HT-29 (cell line): ENCODE measurements around the gene PPRC1. TPM values are rescaled to one million over a fixed set of nuclear protein-coding genes. Genes with fewer than 3 reads are reported as not detected.

ENCODE experiments used
- DNase-seq: peaks from one replicate; pipeline ENCODE4 v3.0.0-alpha.2; 2015; ENCODE audit warnings: low spot score
- total RNA-seq: library from RNA; depleted of rRNA; stranded (reverse); fragments of >200 nt; shearing (Covaris generic); gene quantifications from 2 replicates; pipeline ENCODE4 v1.2.3, GENCODE V29; 2014

PPRC1 gene
- total RNA-seq, 1 experiment from 2014 or later: 51.2 TPM

DNA sequence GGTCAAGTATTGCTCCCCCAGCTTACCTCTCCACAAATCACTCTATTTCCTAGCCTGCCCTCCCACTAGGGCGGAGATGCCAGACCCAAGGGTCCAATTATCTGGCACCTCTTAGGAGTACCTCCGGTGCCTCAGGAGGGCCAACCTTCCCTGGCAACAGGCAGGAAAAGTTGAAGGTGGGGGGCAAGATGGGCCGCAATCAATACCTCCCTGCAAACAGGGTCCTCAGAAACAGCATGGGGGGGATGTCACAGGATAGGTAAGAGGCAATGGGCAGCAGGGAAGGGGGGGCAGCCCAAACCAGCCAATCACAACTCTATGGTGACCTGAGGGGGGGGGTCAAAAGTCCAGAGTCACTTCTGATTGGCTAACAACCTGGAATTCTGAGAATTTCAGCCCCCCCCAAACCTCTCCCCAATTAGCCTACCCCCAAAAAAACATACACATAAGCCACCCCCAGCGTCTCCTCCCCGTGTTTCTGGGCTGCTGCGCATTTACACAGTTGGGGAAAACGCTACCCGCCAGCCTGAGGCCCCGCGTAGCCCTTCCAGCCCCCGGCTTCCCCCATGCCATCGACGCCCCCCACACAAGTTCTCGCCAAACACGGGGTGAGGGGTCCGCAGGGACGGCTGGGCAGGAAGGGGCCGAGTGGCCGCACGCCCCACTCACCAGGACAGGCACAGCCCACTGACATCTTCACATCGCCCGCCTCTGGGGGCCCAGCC, 13.3 kb upstream of the PPRC1 start:
- DNase-seq: peak; percentile 56

- peak; percentile 73 for DNase-seq
Measured at GRCh38 chr10:102120142-102120990, 12.5 kb upstream of the PPRC1 start, which contains the start of gene LDB1. LDB1 (minus strand) TSS chr10:102120368; CDS start chr10:102120110, 258 bp downstream.

DNA sequence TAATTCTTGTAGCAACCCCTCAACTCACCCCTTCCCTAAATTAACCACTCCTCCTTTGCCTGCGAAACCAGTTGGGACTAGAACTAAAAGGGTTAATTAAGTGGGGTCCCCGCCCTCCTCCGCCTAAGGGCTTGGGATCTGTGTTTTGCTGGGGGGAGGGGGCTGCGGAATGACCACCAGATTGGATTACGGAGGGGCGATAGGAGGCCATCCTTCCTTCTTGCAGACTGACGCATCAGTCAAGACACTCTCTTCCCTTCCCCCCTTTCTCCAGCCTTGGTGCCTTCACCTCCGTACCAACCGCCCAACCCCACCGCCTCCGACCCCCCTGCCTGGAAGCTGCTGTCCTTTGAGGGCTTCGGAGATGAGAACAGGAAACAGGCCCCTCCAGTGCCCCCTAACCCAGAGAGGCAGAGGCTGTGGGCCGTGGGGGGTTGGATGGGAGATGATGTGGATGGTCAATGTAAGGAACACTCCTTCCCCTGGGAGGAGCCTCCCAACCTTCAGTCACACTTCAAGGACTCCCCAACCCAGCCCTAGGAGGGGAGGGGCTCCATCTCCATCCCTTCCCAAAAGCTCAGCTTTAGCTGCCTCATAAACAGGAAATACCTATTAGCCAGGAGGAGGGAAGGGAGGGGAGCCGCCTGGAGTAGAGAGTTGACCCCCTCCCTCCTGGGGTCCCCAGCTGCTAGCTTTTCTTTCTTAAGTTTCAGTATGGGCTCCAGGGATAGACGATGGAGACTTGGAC, 11.7 kb upstream of the PPRC1 start:
- DNase-seq: no peak

- no peak for DNase-seq
Measured at GRCh38 chr10:102121739-102122372, 11.0 kb upstream of the PPRC1 start.

GRCh38 chr10:102122450-102122849, 10.4 kb upstream of the PPRC1 start:
- DNase-seq: no peak

DNA sequence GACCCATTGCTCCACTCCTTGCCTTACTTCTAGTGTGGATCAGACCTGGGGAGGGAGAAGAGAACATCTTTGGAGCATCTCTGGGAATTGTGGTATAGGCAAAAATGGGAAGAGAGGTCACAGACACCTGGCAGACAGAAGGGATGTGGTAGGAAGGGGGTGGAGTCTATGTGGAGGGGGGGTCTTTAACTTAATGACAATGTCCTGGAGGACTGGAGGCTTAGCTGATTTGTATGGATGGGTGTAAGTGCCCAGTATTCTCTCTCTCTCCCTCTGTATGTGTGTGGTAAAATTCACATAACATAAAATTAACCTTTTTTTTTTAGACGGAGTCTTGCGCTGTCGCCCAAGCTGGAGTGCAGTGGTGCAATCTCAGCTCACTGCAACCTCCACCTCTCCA, 9.6 kb upstream of the PPRC1 start:
- DNase-seq: no peak

GRCh38 chr10:102131286-102132170, 1.3 kb upstream of the PPRC1 start:
- DNase-seq: no peak

DNA sequence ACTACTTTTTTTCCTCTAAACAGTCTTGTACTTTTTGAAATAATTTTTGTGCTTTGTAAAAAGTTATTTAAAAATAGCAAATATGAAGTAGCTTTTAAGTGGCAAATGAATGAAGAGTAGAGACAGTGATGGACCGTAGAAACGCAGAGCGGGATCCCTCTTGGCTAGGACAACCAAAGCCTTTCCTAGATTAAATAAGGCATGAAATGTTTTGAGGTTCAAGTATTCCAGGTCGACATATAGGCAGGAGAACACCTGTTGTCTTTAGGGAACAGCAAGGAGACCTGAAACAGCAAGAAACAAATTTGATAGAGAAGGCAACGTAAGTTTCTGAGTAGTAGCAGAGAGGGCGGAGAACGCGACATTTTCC, 662 bp upstream of the PPRC1 start:
- DNase-seq: no peak

DNA sequence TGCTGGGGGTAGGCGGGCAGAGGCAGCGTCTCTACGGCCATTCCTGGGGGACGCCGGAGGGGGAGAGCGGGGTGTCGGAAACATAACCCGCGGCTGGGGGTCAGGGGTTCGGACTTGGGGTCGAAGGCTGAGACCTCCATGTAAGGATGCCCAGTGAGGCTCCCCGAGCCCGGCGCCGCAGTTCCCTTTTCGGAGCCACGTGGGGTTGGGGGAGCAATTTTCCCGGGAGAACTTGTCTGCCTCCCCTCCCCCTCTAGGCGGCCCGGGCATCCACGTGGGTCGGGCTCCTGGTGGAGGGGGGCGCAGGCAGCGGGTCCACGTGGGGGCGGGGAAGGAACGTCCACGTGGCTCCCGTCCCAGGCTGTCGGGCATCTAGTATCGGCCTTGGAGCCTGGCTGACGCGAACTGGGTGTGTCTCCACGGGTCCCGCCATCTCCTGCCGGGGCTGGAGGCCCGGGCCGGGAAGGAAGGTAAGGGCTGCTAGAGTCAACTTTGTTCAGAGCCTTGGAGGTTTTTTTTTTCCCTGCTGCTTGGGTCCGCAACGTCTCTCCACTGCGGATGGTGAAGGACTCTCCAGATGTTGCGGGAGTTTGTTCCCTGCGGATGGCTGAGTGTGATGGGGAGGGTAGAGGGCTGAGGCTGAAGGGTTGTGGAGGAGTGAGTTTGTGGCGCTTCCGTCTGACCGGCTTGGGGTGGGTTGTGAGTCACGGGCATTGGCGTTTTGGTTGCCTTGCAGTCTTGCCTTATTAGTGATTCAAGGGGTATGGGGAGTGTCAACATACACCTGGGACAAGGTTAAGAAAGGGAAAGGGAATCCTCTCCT, 744 bp downstream of the PPRC1 start:
- peak; percentile 67 for DNase-seq

DNA sequence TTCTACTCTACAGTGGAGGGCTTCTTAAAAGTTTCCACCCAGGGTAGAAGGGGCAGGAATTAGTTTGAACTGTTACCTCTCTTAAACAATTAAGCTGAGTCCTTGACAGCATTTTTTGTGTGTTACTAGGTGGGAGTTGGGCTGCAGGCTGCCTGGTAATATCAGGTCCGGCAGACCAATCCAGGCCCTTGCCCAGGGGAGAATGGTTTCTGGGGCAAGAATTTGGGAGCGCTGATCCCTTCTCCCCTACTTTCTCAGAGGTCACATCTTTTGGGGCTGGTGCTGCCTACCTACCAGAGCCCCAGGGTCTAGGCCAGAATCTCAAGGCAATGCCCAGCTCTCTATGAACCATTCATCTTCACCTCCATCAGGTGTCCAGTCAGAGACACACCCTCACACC, 1.6 kb downstream of the PPRC1 start:
- DNase-seq: no peak

DNA sequence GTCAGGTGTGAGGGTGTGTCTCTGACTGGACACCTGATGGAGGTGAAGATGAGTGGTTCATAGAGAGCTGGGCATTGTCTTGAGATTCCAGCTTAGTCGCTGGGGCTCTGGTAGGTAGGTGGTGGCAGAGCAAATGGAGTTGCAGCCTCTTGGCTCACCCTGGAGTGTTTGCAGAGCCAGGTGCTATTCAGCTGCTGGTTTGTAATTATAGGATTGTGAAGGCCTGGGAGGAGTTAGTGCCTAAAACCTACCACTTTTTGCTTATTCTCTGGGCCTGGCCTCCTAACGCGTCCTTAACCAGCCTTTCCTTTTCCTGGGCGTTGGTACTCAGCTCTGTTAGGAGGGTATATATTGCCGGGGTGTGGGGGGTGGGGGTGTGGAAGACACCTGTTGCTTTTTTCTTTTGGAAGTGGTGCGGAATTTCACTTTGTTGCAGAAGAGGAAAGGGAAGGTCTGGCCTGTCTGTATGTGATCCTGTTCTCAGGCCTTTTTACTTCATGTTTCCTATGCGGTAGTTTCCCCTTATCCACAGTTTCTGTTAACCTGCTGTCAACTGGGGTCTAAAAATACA, 3.2 kb downstream of the PPRC1 start:
- no peak for DNase-seq

DNA sequence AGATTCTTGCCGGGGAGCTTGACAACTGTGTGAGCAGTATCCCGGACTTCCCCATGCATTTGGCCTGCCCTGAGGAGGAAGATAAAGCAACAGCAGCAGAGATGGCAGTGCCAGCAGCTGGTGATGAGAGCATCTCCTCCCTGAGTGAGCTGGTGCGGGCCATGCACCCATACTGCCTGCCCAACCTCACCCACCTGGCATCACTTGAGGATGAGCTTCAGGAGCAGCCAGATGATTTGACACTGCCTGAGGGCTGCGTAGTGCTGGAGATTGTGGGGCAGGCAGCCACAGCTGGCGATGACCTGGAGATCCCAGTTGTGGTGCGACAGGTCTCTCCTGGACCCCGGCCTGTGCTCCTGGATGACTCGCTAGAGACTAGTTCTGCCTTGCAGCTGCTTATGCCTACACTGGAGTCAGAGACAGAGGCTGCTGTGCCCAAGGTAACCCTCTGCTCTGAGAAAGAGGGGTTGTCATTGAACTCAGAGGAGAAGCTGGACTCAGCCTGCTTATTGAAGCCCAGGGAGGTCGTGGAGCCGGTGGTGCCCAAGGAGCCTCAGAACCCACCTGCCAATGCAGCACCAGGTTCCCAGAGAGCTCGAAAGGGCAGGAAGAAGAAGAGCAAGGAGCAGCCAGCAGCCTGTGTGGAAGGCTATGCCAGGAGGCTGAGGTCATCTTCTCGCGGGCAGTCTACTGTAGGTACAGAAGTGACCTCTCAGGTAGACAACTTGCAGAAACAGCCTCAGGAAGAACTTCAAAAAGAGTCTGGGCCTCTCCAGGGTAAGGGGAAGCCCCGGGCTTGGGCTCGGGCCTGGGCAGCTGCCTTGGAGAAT, 6.7 kb downstream of the PPRC1 start:
- no peak for DNase-seq

DNA sequence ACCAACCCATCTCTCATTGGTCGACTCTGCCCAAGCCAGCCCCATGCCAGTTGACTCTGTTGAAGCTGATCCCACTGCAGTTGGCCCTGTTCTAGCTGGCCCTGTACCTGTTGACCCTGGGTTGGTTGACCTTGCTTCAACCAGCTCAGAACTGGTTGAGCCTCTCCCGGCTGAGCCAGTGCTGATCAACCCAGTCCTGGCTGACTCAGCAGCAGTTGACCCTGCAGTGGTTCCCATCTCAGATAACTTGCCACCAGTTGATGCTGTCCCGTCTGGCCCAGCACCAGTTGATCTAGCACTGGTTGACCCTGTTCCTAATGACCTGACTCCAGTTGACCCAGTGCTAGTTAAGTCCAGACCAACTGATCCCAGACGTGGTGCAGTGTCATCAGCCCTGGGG, 7.4 kb downstream of the PPRC1 start:
- DNase-seq: no peak

- DNase-seq: no peak
Measured at GRCh38 chr10:102140913-102141540, 8.2 kb downstream of the PPRC1 start.

DNA sequence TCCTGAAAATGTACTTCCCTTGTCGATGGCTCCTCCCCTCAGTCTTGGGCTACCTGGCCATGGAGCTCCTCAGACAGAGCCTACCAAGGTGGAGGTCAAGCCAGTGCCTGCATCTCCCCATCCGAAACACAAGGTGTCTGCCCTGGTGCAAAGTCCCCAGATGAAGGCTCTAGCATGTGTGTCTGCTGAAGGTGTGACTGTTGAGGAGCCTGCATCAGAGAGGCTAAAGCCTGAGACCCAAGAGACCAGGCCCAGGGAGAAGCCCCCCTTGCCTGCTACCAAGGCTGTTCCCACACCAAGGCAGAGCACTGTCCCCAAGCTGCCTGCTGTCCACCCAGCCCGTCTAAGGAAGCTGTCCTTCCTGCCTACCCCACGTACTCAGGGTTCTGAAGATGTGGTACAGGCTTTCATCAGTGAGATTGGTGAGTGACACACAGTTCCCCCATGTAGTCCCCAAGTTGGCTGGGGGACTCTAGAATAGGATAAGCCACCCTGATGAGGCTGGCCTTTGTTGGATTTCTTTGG, 8.8 kb downstream of the PPRC1 start:
- no peak for DNase-seq

GRCh38 chr10:102146971-102147428, 14.2 kb downstream of the PPRC1 start:
- DNase-seq: no peak

DNA sequence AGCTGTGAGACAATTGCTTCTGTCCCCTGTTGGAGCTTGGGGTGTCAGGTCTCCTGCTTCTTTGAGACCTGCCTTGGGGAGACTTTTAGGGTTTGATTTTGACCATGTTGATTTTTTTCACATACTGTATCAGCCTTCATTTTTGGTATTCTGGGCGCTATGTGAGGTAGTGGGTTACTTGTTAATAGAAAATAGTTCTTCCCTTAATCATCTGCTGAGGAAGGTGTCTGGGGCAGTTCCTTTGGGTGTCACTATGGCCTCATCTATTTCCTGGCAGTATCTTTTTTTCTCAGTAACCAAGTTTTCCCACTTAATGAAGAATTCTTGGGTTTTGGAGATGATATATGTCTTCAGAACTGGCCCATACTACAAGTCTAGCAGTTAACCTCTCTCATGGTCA, 14.7 kb downstream of the PPRC1 start:
- DNase-seq: no peak

- no peak for DNase-seq
Measured at GRCh38 chr10:102148275-102148674, 15.4 kb downstream of the PPRC1 start.
